ENCODE data around the gene FYB1. TPM values are rescaled to one million over a fixed set of nuclear protein-coding genes. Genes with fewer than 3 reads are reported as not detected.

The FYB1 gene
- total and polyA plus RNA-seq, 2 experiments from 2014 or later, result 1.1 to 2.4 TPM

GRCh38 chr5:39118638-39119037, 100.7 kb downstream of the FYB1 start:
- no peak for TF ChIP-seq EZH2 (IDR thresholded peaks at IDR 0.05; ENCODE audit: borderline replicate concordance)
- TF ChIP-seq EZH2phosphoT487 (IDR thresholded peaks at IDR 0.05; ENCODE audit: low read depth, severe bottlenecking, unreplicated experiment), result no peak
- TF ChIP-seq CTCF (IDR thresholded peaks at IDR 0.05; ENCODE audit: poor library complexity), result no peak
- H3K4me1 ChIP-seq (ENCODE audit: insufficient read depth), result no peaks in the 10 kb centered on the region
- 48% methylated on average over 2 of the region's 2 CpGs for WGBS (ENCODE audit: low lambda C conversion rate, missing lambda C conversion rate)
- H3K27ac ChIP-seq, result no peak overlapping the region
- no peak overlapping the region for H2AFZ ChIP-seq
- no peak overlapping the region for H3K4me2 ChIP-seq
- H3K4me3 ChIP-seq, result no peak overlapping the region
- peaks cover 4% of the 10 kb centered on the region for H3K27me3 ChIP-seq
- no peak for DNase-seq (ENCODE audit: low spot score)
- no peaks in the 10 kb centered on the region for H3K36me3 ChIP-seq (replicated peaks; ENCODE audit: insufficient read depth, low read depth)
- no peaks in the 10 kb centered on the region for H4K20me1 ChIP-seq (ENCODE audit: insufficient read depth, poor library complexity, severe bottlenecking)
- H3K9me2 ChIP-seq (replicated peaks; ENCODE audit: insufficient read depth), result no peaks in the 10 kb centered on the region
- H3K79me2 ChIP-seq, result no peaks in the 10 kb centered on the region
- H3K9me3 ChIP-seq (ENCODE audit: low read depth), result no peaks in the 10 kb centered on the region

GRCh38 chr5:39117401-39117800, 102.0 kb downstream of the FYB1 start:
- Histone ChIP-seq H3K4me1 (ENCODE audit: insufficient read depth) (no peaks in the 10 kb centered on the region), H3K4me3 (no peak overlapping the region), H3K27ac (no peak overlapping the region), H4K20me1 (ENCODE audit: insufficient read depth, poor library complexity, severe bottlenecking) (no peaks in the 10 kb centered on the region), H3K79me2 (no peaks in the 10 kb centered on the region), H2AFZ (no peak overlapping the region), H3K4me2 (no peak overlapping the region), H3K9me2 (replicated peaks; ENCODE audit: insufficient read depth) (no peaks in the 10 kb centered on the region), H3K27me3 (peaks cover 2% of the 10 kb centered on the region), H3K9me3 (ENCODE audit: low read depth) (no peaks in the 10 kb centered on the region), H3K36me3 (replicated peaks; ENCODE audit: insufficient read depth, low read depth) (no peaks in the 10 kb centered on the region)
- TF ChIP-seq EZH2 (IDR thresholded peaks at IDR 0.05; ENCODE audit: borderline replicate concordance) (no peak), CTCF (IDR thresholded peaks at IDR 0.05; ENCODE audit: poor library complexity) (no peak), EZH2phosphoT487 (IDR thresholded peaks at IDR 0.05; ENCODE audit: low read depth, severe bottlenecking, unreplicated experiment) (no peak)
- WGBS (ENCODE audit: low lambda C conversion rate, missing lambda C conversion rate), result 78% methylated on average over 2 of the region's 2 CpGs
- no peak for DNase-seq (ENCODE audit: low spot score)

- Histone ChIP-seq H3K4me2 (no peak overlapping the region), H3K79me2 (no peaks in the 10 kb centered on the region), H3K4me1 (ENCODE audit: insufficient read depth) (no peaks in the 10 kb centered on the region), H3K27me3 (no peaks in the 10 kb centered on the region), H3K9me2 (replicated peaks; ENCODE audit: insufficient read depth) (no peaks in the 10 kb centered on the region), H3K27ac (no peak overlapping the region), H3K9me3 (ENCODE audit: low read depth) (no peaks in the 10 kb centered on the region), H3K4me3 (no peak overlapping the region), H4K20me1 (ENCODE audit: insufficient read depth, poor library complexity, severe bottlenecking) (no peaks in the 10 kb centered on the region), H2AFZ (no peak overlapping the region), H3K36me3 (replicated peaks; ENCODE audit: insufficient read depth, low read depth) (no peaks in the 10 kb centered on the region)
- no peak for TF ChIP-seq CTCF (IDR thresholded peaks at IDR 0.05; ENCODE audit: poor library complexity)
- TF ChIP-seq EZH2 (IDR thresholded peaks at IDR 0.05; ENCODE audit: borderline replicate concordance), result no peak
- no peak for TF ChIP-seq EZH2phosphoT487 (IDR thresholded peaks at IDR 0.05; ENCODE audit: low read depth, severe bottlenecking, unreplicated experiment)
- WGBS (ENCODE audit: low lambda C conversion rate, missing lambda C conversion rate), result 88% methylated on average over 3 of the region's 3 CpGs
- no peak for DNase-seq (ENCODE audit: low spot score)
Measured at GRCh38 chr5:39116344-39117170, 102.8 kb downstream of the FYB1 start.
